WTC11 (cell line): ENCODE results near the gene LMF1. TPM values are rescaled to one million over a fixed set of nuclear protein-coding genes. Genes with fewer than 3 reads are reported as not detected.

Experiments
- ATAC-seq: fragments of 200-7000 bp; cut with Tn5 transposase; 2 replicates; pipeline ENCODE4 v1.10.0; 2021; ENCODE audit warnings: mild to moderate bottlenecking, moderate library complexity
- CTCF ChIA-PET: fragments of 300-600 bp; sonication (Branson Sonifier 250); formaldehyde crosslinking; loops from one replicate; lab custom pipeline; 2021; ENCODE audit warnings: antibody characterized with exemption; lab: Charles Lee
- POLR2A ChIA-PET: fragments of 350-600 bp; sonication (Branson Sonifier 250); formaldehyde crosslinking; loops from one replicate; lab custom pipeline; 2021; ENCODE audit warnings: antibody characterized with exemption; lab: Charles Lee
- DNase-seq: peaks from one replicate; pipeline ENCODE4 v3.0.0; 2021; ENCODE audit warnings: low spot score
- H3K27ac Mint-ChIP-seq: 2 replicates; pipeline ENCODE4 v1.8.0; 2021; ENCODE audit warnings: mixed read lengths
- H3K27me3 Mint-ChIP-seq: 2 replicates; pipeline ENCODE4 v1.8.0; 2021; ENCODE audit warnings: low read depth, mild to moderate bottlenecking, moderate library complexity, mixed read lengths
- H3K36me3 Mint-ChIP-seq: 2 replicates; pipeline ENCODE4 v1.8.0; 2021; ENCODE audit warnings: mixed read lengths
- H3K4me1 Mint-ChIP-seq: 2 replicates; pipeline ENCODE4 v1.8.0; 2022; ENCODE audit warnings: mixed read lengths
- H3K4me3 Mint-ChIP-seq: 2 replicates; pipeline ENCODE4 v1.8.0; 2021; ENCODE audit warnings: mild to moderate bottlenecking, moderate library complexity, mixed read lengths
- H3K9me3 Mint-ChIP-seq: 2 replicates; pipeline ENCODE4 v1.8.0; 2021; ENCODE audit warnings: mixed read lengths
- ATF1 ChIP-seq: sonication (generic); formaldehyde crosslinking; IDR thresholded peaks from 2 replicates; pipeline ENCODE4 v1.8.1; 2023; ENCODE audit warnings: mild to moderate bottlenecking, moderate library complexity, missing genetic modification reagents
- ATF2 ChIP-seq: sonication (generic); formaldehyde crosslinking; IDR thresholded peaks from 2 replicates; pipeline ENCODE4 v1.8.1; 2022; ENCODE audit warnings: low read depth, missing genetic modification reagents, borderline replicate concordance
- ELF4 ChIP-seq: sonication (generic); formaldehyde crosslinking; IDR thresholded peaks from 2 replicates; pipeline ENCODE4 v1.8.1; 2022; ENCODE audit warnings: low read depth, mild to moderate bottlenecking, moderate library complexity, missing genetic modification reagents
- EMX1 ChIP-seq: fragments of 250-450 bp; sonication (Bioruptor Pico); IDR thresholded peaks from 2 replicates; pipeline ENCODE4 v1.8.0; 2021; ENCODE audit warnings: mild to moderate bottlenecking
- FOXJ3 ChIP-seq: sonication (generic); formaldehyde crosslinking; IDR thresholded peaks from 2 replicates; pipeline ENCODE4 v1.9.0; 2021; ENCODE audit warnings: missing genetic modification reagents, mild to moderate bottlenecking, borderline replicate concordance
- FOXK1 ChIP-seq: sonication (generic); formaldehyde crosslinking; IDR thresholded peaks from 2 replicates; pipeline ENCODE4 v1.8.0; 2022; ENCODE audit warnings: mild to moderate bottlenecking, moderate library complexity, missing genetic modification reagents
- FOXP1 ChIP-seq: sonication (generic); formaldehyde crosslinking; IDR thresholded peaks from 2 replicates; pipeline ENCODE4 v1.8.0; 2022; ENCODE audit warnings: missing genetic modification reagents, mild to moderate bottlenecking, moderate library complexity, borderline replicate concordance
- GABPB1 ChIP-seq: sonication (generic); formaldehyde crosslinking; IDR thresholded peaks from 2 replicates; pipeline ENCODE4 v1.8.1; 2023; ENCODE audit warnings: mild to moderate bottlenecking, missing genetic modification reagents
- GTF2I ChIP-seq: fragments of 250-450 bp; sonication (Bioruptor Pico); conservative IDR thresholded peaks from 2 replicates; pipeline ENCODE4 v1.4.0; 2021; ENCODE audit warnings: mild to moderate bottlenecking
- HMGXB4 ChIP-seq: sonication (generic); formaldehyde crosslinking; IDR thresholded peaks from 2 replicates; pipeline ENCODE4 v1.8.1; 2023; ENCODE audit warnings: mild to moderate bottlenecking, moderate library complexity, missing genetic modification reagents
- PRDM15 ChIP-seq: sonication (generic); formaldehyde crosslinking; IDR thresholded peaks from 2 replicates; pipeline ENCODE4 v1.8.0; 2022; ENCODE audit warnings: missing genetic modification reagents
- TEAD4 ChIP-seq: sonication (generic); formaldehyde crosslinking; IDR thresholded peaks from 2 replicates; pipeline ENCODE4 v1.8.0; 2022; ENCODE audit warnings: mild to moderate bottlenecking, missing genetic modification reagents
- ZMAT4 ChIP-seq: fragments of 250-450 bp; sonication (Bioruptor Pico); IDR thresholded peaks from 2 replicates; pipeline ENCODE4 v1.9.0; 2021; ENCODE audit warnings: mild to moderate bottlenecking
- ZNF121 ChIP-seq: sonication (generic); formaldehyde crosslinking; IDR thresholded peaks from 2 replicates; pipeline ENCODE4 v1.8.0; 2023; ENCODE audit warnings: missing genetic modification reagents
- ZNF232 ChIP-seq: sonication (generic); formaldehyde crosslinking; IDR thresholded peaks from 2 replicates; pipeline ENCODE4 v1.8.0; 2022; ENCODE audit warnings: mild to moderate bottlenecking, missing genetic modification reagents
- ZNF396 ChIP-seq: fragments of 250-450 bp; sonication (Bioruptor Pico); IDR thresholded peaks from 2 replicates; pipeline ENCODE4 v1.8.0; 2021; ENCODE audit warnings: mild to moderate bottlenecking, moderate library complexity, borderline replicate concordance
- ZNF425 ChIP-seq: fragments of 250-450 bp; sonication (Bioruptor Pico); conservative IDR thresholded peaks from 2 replicates; pipeline ENCODE4 v1.9.0; 2021; ENCODE audit warnings: mild to moderate bottlenecking
- ZNF512 ChIP-seq: sonication (generic); formaldehyde crosslinking; IDR thresholded peaks from 2 replicates; pipeline ENCODE4 v1.8.1; 2022; ENCODE audit warnings: missing genetic modification reagents, borderline replicate concordance
- total RNA-seq: library from RNA; stranded (reverse); gene quantifications from 3 replicates; pipeline ENCODE4 v1.2.3, GENCODE V29; 2021
- TF ChIP-seq, protein P1 (sequence below): sonication (generic); formaldehyde crosslinking; IDR thresholded peaks from 2 replicates; pipeline ENCODE4 v1.8.0; 2023; ENCODE audit warnings: missing genetic modification reagents
- TF ChIP-seq, protein P2 (sequence below): sonication (generic); formaldehyde crosslinking; conservative IDR thresholded peaks from 2 replicates; pipeline ENCODE4 v1.8.1; 2022; ENCODE audit warnings: mild to moderate bottlenecking, missing genetic modification reagents

Gene LMF1
- total RNA-seq, 1 experiment from 2014 or later, result 10.5 TPM

DNA sequence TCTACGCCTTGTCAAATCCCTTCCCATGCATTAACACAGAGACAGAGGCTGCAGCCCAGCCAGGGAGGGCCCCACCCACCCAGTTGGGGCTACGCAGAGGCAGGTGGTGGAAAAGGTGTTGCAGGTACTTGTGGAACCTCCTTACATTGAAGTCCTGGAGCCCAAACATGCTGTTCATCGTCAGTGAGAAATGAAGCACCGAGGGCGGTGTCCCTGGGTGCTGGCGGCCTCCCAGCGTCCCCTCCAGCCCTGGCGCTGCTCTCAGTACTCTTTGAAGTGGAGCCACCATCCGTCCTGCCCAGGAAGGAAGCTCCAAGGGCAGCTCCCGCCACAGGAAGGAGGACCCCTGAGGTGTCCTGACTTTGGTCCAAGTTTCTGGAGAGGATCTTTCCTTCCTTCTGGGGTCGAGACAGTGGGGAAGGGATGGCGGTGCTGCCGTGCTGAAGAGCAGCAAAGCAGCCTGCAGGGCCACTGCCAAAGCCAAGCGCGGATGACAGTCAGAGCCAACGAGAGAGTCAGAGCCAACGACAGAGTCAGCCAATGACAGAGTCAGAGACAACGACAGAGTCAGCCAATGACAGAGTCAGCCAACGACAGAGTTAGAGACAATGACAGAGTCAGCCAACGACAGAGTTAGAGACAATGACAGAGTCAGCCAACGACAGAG lies 23.4 kb downstream of the LMF1 start:
- H3K4me1 Mint-ChIP-seq, result no peaks in the 10 kb centered on the region
- no peak for TF ChIP-seq FOXK1 (CRISPR knock-in tag)
- no peak for TF ChIP-seq ZMAT4
- no peak for TF ChIP-seq ATF1 (CRISPR knock-in tag)
- no peak for TF ChIP-seq ATF2 (CRISPR knock-in tag)
- TF ChIP-seq GABPB1, result no peak
- ChIA-PET CTCF (no interaction called here), POLR2A (no interaction called here)
- H3K36me3 Mint-ChIP-seq, result peaks cover 15% of the 10 kb centered on the region
- DNase-seq, result no peak
- no peaks in the 10 kb centered on the region for H3K27me3 Mint-ChIP-seq
- peaks cover 10% of the 10 kb centered on the region for H3K9me3 Mint-ChIP-seq
- 0 out of 2 replicates have a peak overlapping the region, but pooled peaks have one; percentile 76 for H3K27ac Mint-ChIP-seq
- no peak for ATAC-seq
- no peak overlapping the region for H3K4me3 Mint-ChIP-seq

DNA sequence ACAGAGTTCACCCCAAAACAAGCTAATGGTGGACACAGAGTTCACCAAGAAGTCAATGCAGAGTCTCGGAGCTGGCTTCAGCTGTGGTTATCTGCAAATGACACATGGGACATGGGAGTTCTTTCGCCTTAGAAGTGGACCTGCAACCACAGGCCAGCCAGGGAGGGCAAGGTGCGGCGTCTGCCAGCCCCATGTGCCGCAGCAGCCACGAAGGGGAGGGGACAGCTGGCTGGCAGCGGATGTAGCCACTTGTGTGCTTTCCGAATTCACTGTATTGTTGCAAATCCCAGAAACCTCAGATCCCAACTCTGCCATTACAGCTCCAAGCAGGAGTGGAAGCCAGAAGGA lies 24.8 kb downstream of the LMF1 start:
- Mint-ChIP-seq H3K4me1 (no peaks in the 10 kb centered on the region), H3K27ac (no peak overlapping the region; the same call in 1 of the 2 replicates), H3K9me3 (peaks cover 24% of the 10 kb centered on the region), H3K36me3 (peaks cover 28% of the 10 kb centered on the region), H3K4me3 (no peak overlapping the region), H3K27me3 (no peaks in the 10 kb centered on the region)
- DNase-seq (no peak), ATAC-seq (no peak)
- CTCF ChIA-PET, result no interaction called here
- TF ChIP-seq GTF2I, result no peak
- no peak for TF ChIP-seq HMGXB4 (CRISPR knock-in tag)
- no peak for TF ChIP-seq ZNF512 (CRISPR knock-in tag)
- TF ChIP-seq, protein P1, sequence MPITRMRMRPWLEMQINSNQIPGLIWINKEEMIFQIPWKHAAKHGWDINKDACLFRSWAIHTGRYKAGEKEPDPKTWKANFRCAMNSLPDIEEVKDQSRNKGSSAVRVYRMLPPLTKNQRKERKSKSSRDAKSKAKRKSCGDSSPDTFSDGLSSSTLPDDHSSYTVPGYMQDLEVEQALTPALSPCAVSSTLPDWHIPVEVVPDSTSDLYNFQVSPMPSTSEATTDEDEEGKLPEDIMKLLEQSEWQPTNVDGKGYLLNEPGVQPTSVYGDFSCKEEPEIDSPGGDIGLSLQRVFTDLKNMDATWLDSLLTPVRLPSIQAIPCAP, result no peak
- no peak for TF ChIP-seq FOXJ3 (CRISPR knock-in tag)
- no peak for TF ChIP-seq EMX1 (CRISPR knock-in tag)
- no peak for TF ChIP-seq ZNF425 (CRISPR knock-in tag)
- TF ChIP-seq ATF2 (CRISPR knock-in tag), result no peak
- TF ChIP-seq ZNF396 (CRISPR knock-in tag), result no peak
- TF ChIP-seq, protein P2, sequence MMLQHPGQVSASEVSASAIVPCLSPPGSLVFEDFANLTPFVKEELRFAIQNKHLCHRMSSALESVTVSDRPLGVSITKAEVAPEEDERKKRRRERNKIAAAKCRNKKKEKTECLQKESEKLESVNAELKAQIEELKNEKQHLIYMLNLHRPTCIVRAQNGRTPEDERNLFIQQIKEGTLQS (CRISPR knock-in tag), result no peak
- no peak for TF ChIP-seq ZNF121 (CRISPR knock-in tag)
- TF ChIP-seq TEAD4 (CRISPR knock-in tag), result no peak
- TF ChIP-seq FOXP1 (CRISPR knock-in tag), result no peak
- no peak for TF ChIP-seq PRDM15
- no peak for TF ChIP-seq ZNF232
- no peak for TF ChIP-seq ELF4
- no peak for TF ChIP-seq GABPB1
- POLR2A ChIA-PET, result no interaction called here
